HEK293T (cell line): ENCODE measurements around the gene EFR3B.

Experiments used
- CTCF ChIA-PET: fragments of 350-600 bp; formaldehyde crosslinking; extraction: SDS; loops from one replicate; lab custom pipeline; 2021; ENCODE audit warnings: antibody characterized with exemption, inconsistent platforms; lab: Yijun Ruan, JAX
- POLR2A ChIA-PET: fragments of 350-600 bp; formaldehyde crosslinking; extraction: SDS; loops from one replicate; lab custom pipeline; 2020; ENCODE audit warnings: antibody characterized with exemption, inconsistent platforms; lab: Yijun Ruan, JAX
- DNase-seq: peaks from one replicate; pipeline ENCODE4 v3.0.0; 2012; ENCODE audit warnings: mixed read lengths; ENCODE audit errors: extremely low spot score
- ARNT ChIP-seq: fragments of 450-650 bp; IDR thresholded peaks from 2 replicates; pipeline ENCODE4 v1.6.1; 2017; ENCODE audit warnings: mild to moderate bottlenecking
- BHLHE40 ChIP-seq: fragments of 450-650 bp; IDR thresholded peaks from 2 replicates; pipeline ENCODE4 v1.6.1; 2016; ENCODE audit warnings: mild to moderate bottlenecking, moderate library complexity, borderline replicate concordance
- CTBP1 ChIP-seq: fragments of 450-650 bp; IDR thresholded peaks from 2 replicates; pipeline ENCODE4 v1.6.1; 2016; ENCODE audit warnings: borderline replicate concordance
- ELF4 ChIP-seq: fragments of 450-650 bp; IDR thresholded peaks from 2 replicates; pipeline ENCODE4 v1.6.1; 2017; ENCODE audit warnings: antibody characterized with exemption
- FOXA1 ChIP-seq: fragments of 450-650 bp; IDR thresholded peaks from 2 replicates; pipeline ENCODE4 v1.6.1; 2016; ENCODE audit warnings: mild to moderate bottlenecking
- FOXK2 ChIP-seq: fragments of 450-650 bp; IDR thresholded peaks from 2 replicates; pipeline ENCODE4 v1.6.1; 2016; ENCODE audit warnings: mild to moderate bottlenecking
- FOXM1 ChIP-seq: fragments of 450-650 bp; IDR thresholded peaks from 2 replicates; pipeline ENCODE4 v1.6.1; 2017; ENCODE audit warnings: mild to moderate bottlenecking, borderline replicate concordance
- HDGF ChIP-seq: fragments of 450-650 bp; IDR thresholded peaks from 2 replicates; pipeline ENCODE4 v1.6.1; 2017; ENCODE audit warnings: antibody characterized with exemption, borderline replicate concordance
- L3MBTL2 ChIP-seq: fragments of 450-650 bp; conservative IDR thresholded peaks from 2 replicates; pipeline ENCODE4 v1.6.1; 2016; ENCODE audit warnings: mild to moderate bottlenecking
- LEF1 ChIP-seq: fragments of 450-650 bp; IDR thresholded peaks from 2 replicates; pipeline ENCODE4 v1.6.1; 2017; ENCODE audit warnings: mild to moderate bottlenecking, borderline replicate concordance
- NFRKB ChIP-seq: fragments of 450-650 bp; IDR thresholded peaks from 2 replicates; pipeline ENCODE4 v1.6.1; 2016; ENCODE audit warnings: mild to moderate bottlenecking, moderate library complexity
- PKNOX1 ChIP-seq: fragments of 450-650 bp; IDR thresholded peaks from 2 replicates; pipeline ENCODE4 v1.6.1; 2016
- SP1 ChIP-seq: fragments of 450-650 bp; IDR thresholded peaks from 2 replicates; pipeline ENCODE4 v1.6.1; 2017
- SUZ12 ChIP-seq: fragments of 450-650 bp; IDR thresholded peaks from 2 replicates; pipeline ENCODE4 v1.6.1; 2016; ENCODE audit warnings: mild to moderate bottlenecking
- TARDBP ChIP-seq: fragments of 450-650 bp; IDR thresholded peaks from 2 replicates; pipeline ENCODE4 v1.6.1; 2016
- ZNF384 ChIP-seq: fragments of 450-650 bp; IDR thresholded peaks from 2 replicates; pipeline ENCODE4 v1.6.1; 2016

EFR3B gene

GRCh38 chr2:25176541-25177181 lies 134.8 kb downstream of the EFR3B start:
- DNase-seq, result no peak
- ChIA-PET POLR2A (no interaction called here), CTCF (no interaction called here)
- TF ChIP-seq BHLHE40, result no peak
- no peak for TF ChIP-seq ZNF384
- TF ChIP-seq FOXK2, result no peak
- TF ChIP-seq PKNOX1, result no peak
- no peak for TF ChIP-seq SUZ12
- TF ChIP-seq ELF4, result no peak
- no peak for TF ChIP-seq CTBP1
- TF ChIP-seq LEF1, result no peak
- no peak for TF ChIP-seq SP1
- no peak for TF ChIP-seq TARDBP
- no peak for TF ChIP-seq NFRKB
- no peak for TF ChIP-seq FOXA1
- no peak for TF ChIP-seq FOXM1
- TF ChIP-seq ARNT, result no peak
- TF ChIP-seq HDGF, result no peak
- no peak for TF ChIP-seq L3MBTL2

GRCh38 chr2:25177211-25177611 lies 135.3 kb downstream of the EFR3B start:
- DNase-seq, result no peak
- ChIA-PET POLR2A (no interaction called here), CTCF (no interaction called here)
- TF ChIP-seq SP1 (no peak), HDGF (no peak), L3MBTL2 (no peak)

- POLR2A ChIA-PET, result no interaction called here
- TF ChIP-seq SP1 (no peak), L3MBTL2 (no peak)
- DNase-seq, result no peak
- CTCF ChIA-PET, result interaction anchor here (0.6 kb wide), 1 partner anchor 235 kb away, joined by 3 read pairs; no protein-coding TSS in a partner anchor
These were observed 137.1 kb downstream of the EFR3B start for GRCh38 chr2:25178976-25179375.

GRCh38 chr2:25184254-25184653 lies 142.4 kb downstream of the EFR3B start:
- no peak for DNase-seq
- TF ChIP-seq SUZ12 (no peak), FOXK2 (no peak), SP1 (no peak), FOXA1 (no peak), ARNT (no peak), ZNF384 (no peak)
- CTCF ChIA-PET, result interaction anchor here (0.8 kb wide), 1 partner anchor 12 kb away, joined by 3 read pairs; no protein-coding TSS in a partner anchor
- POLR2A ChIA-PET, result no interaction called here

- DNase-seq, result no peak
- ChIA-PET POLR2A (no interaction called here), CTCF (interaction anchor here (1.2 kb wide), 1 partner anchor 213 kb away, joined by 3 read pairs; no protein-coding TSS in a partner anchor)
- TF ChIP-seq ZNF384 (no peak), ARNT (no peak), ELF4 (no peak), BHLHE40 (no peak), FOXA1 (no peak), L3MBTL2 (no peak)
These were observed 146.0 kb downstream of the EFR3B start for GRCh38 chr2:25187729-25188350.

GRCh38 chr2:25188405-25188804 lies 146.5 kb downstream of the EFR3B start:
- ChIA-PET POLR2A (no interaction called here), CTCF (no interaction called here)
- DNase-seq, result no peak
- TF ChIP-seq NFRKB (no peak), TARDBP (no peak), SUZ12 (no peak), ZNF384 (no peak), FOXA1 (no peak), L3MBTL2 (no peak), HDGF (no peak), ARNT (no peak), SP1 (no peak), CTBP1 (no peak), LEF1 (no peak), PKNOX1 (no peak), FOXK2 (no peak), ELF4 (no peak)

- no peak for DNase-seq
- TF ChIP-seq FOXM1 (no peak), SUZ12 (no peak), SP1 (no peak), HDGF (no peak), ARNT (no peak), CTBP1 (no peak), FOXK2 (no peak), BHLHE40 (no peak), PKNOX1 (no peak), LEF1 (no peak), NFRKB (no peak), ELF4 (no peak), TARDBP (no peak), ZNF384 (no peak), L3MBTL2 (no peak), FOXA1 (no peak)
- ChIA-PET POLR2A (no interaction called here), CTCF (no interaction called here)
These were observed 148.7 kb downstream of the EFR3B start for GRCh38 chr2:25190536-25190935.
